ENCODE measurements around the gene SUPT6H.

GRCh38 chr17:28743243-28744103 is 81.5 kb downstream of the SUPT6H start, which contains the start of gene TRAF4:
- TF ChIP-seq CTCF (IDR thresholded peaks at IDR 0.05; ENCODE audit: poor library complexity), result no peak
- TF ChIP-seq EZH2 (IDR thresholded peaks at IDR 0.05; ENCODE audit: borderline replicate concordance), result no peak

All from hepatocyte (in vitro differentiated cells).